Stimulated activated CD8-positive, alpha-beta memory T cell treated with anti-CD3 and anti-CD28 coated beads, Interleukin-4, amount 100 ng/mL, for 24 hours (primary cell): ENCODE measurements around the gene BSDC1.
A peak's percentile ranks its signal among the peaks of the same experiment; 100 is the strongest.

Experiments used
- DNase-seq: peaks from one replicate; pipeline ENCODE4 v3.0.0-alpha.2; 2020; ENCODE audit warnings: low read depth

Gene BSDC1

GRCh38 chr1:32394890-32395432, 720 bp upstream of the BSDC1 start:
- DNase-seq = no peak

GRCh38 chr1:32393832-32394140, 455 bp downstream of the BSDC1 start:
- peak; percentile 12 for DNase-seq

GRCh38 chr1:32393136-32393535, 1.1 kb downstream of the BSDC1 start:
- no peak for DNase-seq

- DNase-seq = no peak
Measured at GRCh38 chr1:32392325-32392724, 1.9 kb downstream of the BSDC1 start.

GRCh38 chr1:32390904-32391870, 3.1 kb downstream of the BSDC1 start:
- no peak for DNase-seq

- DNase-seq = no peak
Measured at GRCh38 chr1:32388641-32389040, 5.6 kb downstream of the BSDC1 start.

- DNase-seq = no peak
Measured at GRCh38 chr1:32386676-32387392, 7.4 kb downstream of the BSDC1 start.

GRCh38 chr1:32380057-32380456, 14.2 kb downstream of the BSDC1 start:
- DNase-seq = no peak

GRCh38 chr1:32377541-32378220, 16.6 kb downstream of the BSDC1 start:
- no peak for DNase-seq

- no peak for DNase-seq
Measured at GRCh38 chr1:32376199-32376598, 18.0 kb downstream of the BSDC1 start.

GRCh38 chr1:32373996-32374592, 20.1 kb downstream of the BSDC1 start:
- no peak for DNase-seq

- no peak for DNase-seq
Measured at GRCh38 chr1:32372149-32372756, 22.0 kb downstream of the BSDC1 start.

- no peak for DNase-seq
Measured at GRCh38 chr1:32367912-32368635, 26.2 kb downstream of the BSDC1 start.

GRCh38 chr1:32365445-32365844, 28.8 kb downstream of the BSDC1 start:
- no peak for DNase-seq

- DNase-seq = no peak
Measured at GRCh38 chr1:32364836-32365235, 29.4 kb downstream of the BSDC1 start.

GRCh38 chr1:32363713-32364112, 30.5 kb downstream of the BSDC1 start:
- no peak for DNase-seq

- no peak for DNase-seq
Measured at GRCh38 chr1:32362474-32363313, 31.5 kb downstream of the BSDC1 start, which contains the start of the genes FAM229A and TSSK3. Gene FAM229A, minus strand, starts transcription at chr1:32362485. Its CDS starts 394 bp downstream, at chr1:32362091. Gene TSSK3, plus strand, starts transcription at chr1:32362539. Its CDS starts 163 bp downstream, at chr1:32362702.

GRCh38 chr1:32361674-32362473, 32.4 kb downstream of the BSDC1 start:
- no peak for DNase-seq

GRCh38 chr1:32361308-32361673, 33.0 kb downstream of the BSDC1 start:
- DNase-seq = no peak
